Smooth muscle cell of the umbilical artery (primary cell): ENCODE data around the gene PGM2. TPM values are rescaled to one million over a fixed set of nuclear protein-coding genes. Genes with fewer than 3 reads are reported as not detected.

ENCODE experiments used
- total RNA-seq: library from RNA; depleted of rRNA; stranded (reverse); fragments of >200 nt; gene quantifications from 2 replicates; pipeline ENCODE4 v1.2.3, GENCODE V29; 2014

Gene PGM2
- total RNA-seq, result 21.1 and 44.7 TPM in 2 replicates

DNA sequence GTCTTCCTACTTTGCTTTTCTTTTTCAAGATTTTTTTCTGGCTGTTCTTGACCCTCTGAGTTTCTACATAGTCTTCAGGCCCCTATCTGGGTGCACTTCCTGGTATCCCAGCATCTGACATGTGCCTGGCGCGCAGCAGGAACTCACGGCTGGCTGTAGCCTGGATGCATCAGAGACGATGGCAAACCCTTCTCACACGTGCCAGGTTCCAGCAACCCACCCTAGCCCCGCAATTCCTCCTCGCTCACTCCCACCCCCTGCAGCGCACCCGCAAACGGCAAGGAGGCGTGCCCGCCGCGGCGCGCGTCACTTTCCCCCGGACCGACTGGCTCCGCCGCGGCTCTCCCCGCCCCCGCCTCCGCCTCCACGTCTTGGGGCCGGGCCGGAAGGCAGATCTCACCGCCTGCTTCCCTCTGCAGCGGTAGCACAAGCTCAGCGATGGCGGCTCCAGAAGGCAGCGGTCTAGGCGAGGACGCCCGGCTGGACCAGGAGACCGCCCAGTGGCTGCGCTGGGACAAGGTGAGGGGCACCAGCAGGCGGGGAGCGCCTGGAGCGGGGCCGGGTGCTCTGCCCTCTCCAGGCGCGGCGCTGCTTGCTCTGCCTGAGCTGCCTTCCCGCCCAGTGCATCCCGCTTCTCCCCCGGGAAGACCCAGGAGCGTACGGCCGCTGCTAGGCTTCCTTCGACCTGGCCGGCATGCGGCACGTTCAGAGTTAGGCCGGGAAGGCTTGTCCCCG, at the start of gene PGM2:
Gene PGM2 (plus strand): TSS at position 392 of the 735 bp plus-strand sequence. CDS start 47 bp downstream, at position 439.

DNA sequence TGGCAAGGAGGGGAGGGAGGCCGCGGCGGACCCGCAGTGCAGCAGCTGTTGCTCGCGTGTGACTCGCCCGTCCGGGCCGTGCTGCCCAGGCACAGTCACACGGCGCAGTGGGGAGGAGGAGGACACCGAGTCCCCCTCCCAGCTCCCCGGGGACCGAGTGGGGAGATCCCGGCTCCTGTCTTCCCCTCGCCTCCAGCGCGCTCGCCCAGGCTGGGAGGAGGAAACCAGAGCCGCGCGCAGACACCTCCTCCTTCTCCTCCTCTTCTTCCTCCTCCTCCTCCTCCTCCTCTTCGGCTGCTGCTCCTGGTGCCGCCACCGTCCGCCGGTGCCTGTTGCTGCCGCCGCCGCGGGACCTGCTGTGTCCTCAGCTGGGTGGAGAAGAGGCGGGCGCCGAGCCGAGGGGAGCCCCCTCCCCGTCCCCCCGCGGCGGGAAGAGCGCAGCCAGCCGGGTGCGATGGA, 64.3 kb downstream of the PGM2 start, which contains the start of gene TBC1D1:
Gene TBC1D1 (plus strand): TSS at position 284 of the 459 bp plus-strand sequence. CDS start 11,012 bp downstream, outside the sequence.

Other genes with a start within 250 kb of the PGM2 start
- gene RELL1, start 140.3 kb upstream of the PGM2 start, total RNA-seq, result 42.9 and 48.4 TPM in 2 replicates
- 48.7 and 127 TPM in 2 replicates for gene TBC1D1, start 64.4 kb downstream of the PGM2 start, total RNA-seq
- not detected in 2 replicates for gene PTTG2, start 133.7 kb downstream of the PGM2 start, total RNA-seq